ENCODE results near the gene SNRPB2. TPM values are rescaled to one million over a fixed set of nuclear protein-coding genes. Genes with fewer than 3 reads are reported as not detected.

The SNRPB2 gene
- total and polyA plus RNA-seq, 9 of the 15 experiments (the other 6 are each of a cell fraction or from before 2014, with no cell fraction given): 40.0 to 131 (median 89.4) TPM

DNA sequence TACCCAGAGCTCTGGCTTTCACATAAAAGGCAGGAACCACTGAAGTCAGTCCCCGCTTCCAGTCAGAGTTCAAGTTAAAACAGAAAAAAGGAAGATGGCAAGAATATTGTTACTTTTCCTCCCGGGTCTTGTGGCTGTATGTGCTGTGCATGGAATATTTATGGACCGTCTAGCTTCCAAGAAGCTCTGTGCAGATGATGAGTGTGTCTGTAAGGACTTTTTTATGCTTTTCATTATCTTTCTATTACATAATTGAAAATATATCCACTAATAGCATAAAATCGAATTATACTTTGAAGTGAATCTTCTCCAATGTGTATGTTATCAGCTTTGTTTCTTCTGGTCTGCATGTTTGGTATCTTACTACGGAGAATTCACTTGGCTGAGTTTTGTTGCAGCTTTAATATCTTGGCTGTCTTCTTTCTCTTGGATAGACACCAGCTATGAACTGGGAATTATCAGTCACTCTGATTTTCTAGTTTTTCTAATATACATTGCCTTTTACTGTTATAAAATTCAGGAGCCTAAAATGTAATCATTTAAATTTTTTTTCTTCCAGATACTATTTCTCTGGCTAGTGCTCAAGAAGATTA lies 18.6 kb downstream of the SNRPB2 start, which contains the start of gene OTOR:
Gene OTOR (plus strand): TSS at position 51 of the 593 bp plus-strand sequence. CDS start 44 bp downstream, at position 95.
- H3K4me2 ChIP-seq (ENCODE audit: insufficient read depth, low read length): no peak within 1 kb of the TSS
- no peaks in the 10 kb centered on the region for H3K79me2 ChIP-seq (ENCODE audit: control insufficient read depth, insufficient read depth, low read length)
- H3K9ac ChIP-seq (ENCODE audit: insufficient read depth in 1 of 2, low read depth in 2 of 2, low read length in 2 of 2): no peak within 1 kb of the TSS
- intact Hi-C loops (cut with micrococcal nuclease): no loop called here
- BruUV-seq (replicated peaks): no TSS peak
- H3K4me3 ChIP-seq: no peak within 1 kb of the TSS
- no peak for FAIRE-seq
- CTCF ChIA-PET (ENCODE audit: low intra/inter-chr PET ratio): no interaction called here
- H3K9me3 ChIP-seq (replicated peaks; ENCODE audit: control insufficient read depth, insufficient read depth, low read depth, low read length): no peaks in the 10 kb centered on the region
- in situ Hi-C loops (cut with MboI): no loop called here
- no peaks in the 10 kb centered on the region for H3K27me3 ChIP-seq (ENCODE audit: control insufficient read depth in 2 of 2, insufficient read depth in 2 of 2, low read length in 2 of 2)
- H4K20me1 ChIP-seq (replicated peaks; ENCODE audit: control insufficient read depth, insufficient read depth, low read length): no peaks in the 10 kb centered on the region
- ATAC-seq: no peak
- H2AFZ ChIP-seq (ENCODE audit: low read depth, low read length): no peak within 1 kb of the TSS
- no peaks in the 10 kb centered on the region for H3K9me1 ChIP-seq (ENCODE audit: control insufficient read depth, insufficient read depth, low read length)
- H3K4me1 ChIP-seq (replicated peaks in 1 of 2; ENCODE audit: control insufficient read depth in 2 of 2, insufficient read depth in 2 of 2, low read length in 2 of 2): no peaks in the 10 kb centered on the region
- POLR2A ChIA-PET: no interaction called here
- H3K27ac ChIP-seq (ENCODE audit: extremely low read depth, low read depth, low read length): no peak within 1 kb of the TSS
- WGBS (ENCODE audit: insufficient coverage, low coverage, missing lambda C conversion rate): 0% methylated on average over 4 of the region's 5 CpGs
- no peak for DNase-seq (ENCODE audit: extremely low read depth in 1 of 4, low spot score in 3 of 4)
- H3K36me3 ChIP-seq (ENCODE audit: control insufficient read depth, insufficient read depth, low read length): no peaks in the 10 kb centered on the region
- TF ChIP-seq POU5F1 (IDR thresholded peaks at IDR 0.05; ENCODE audit: borderline replicate concordance, low read depth, low read length, partially characterized antibody) (no peak), POLR2G (IDR thresholded peaks at IDR 0.05; ENCODE audit: low read depth, low read length) (no peak), ZNF668 (CRISPR knock-in tag; IDR thresholded peaks at IDR 0.05) (no peak), MTF1 (CRISPR knock-in tag; IDR thresholded peaks at IDR 0.05; ENCODE audit: borderline replicate concordance) (no peak), RNF2 (IDR thresholded peaks at IDR 0.05) (no peak), MXI1 (IDR thresholded peaks at IDR 0.05; ENCODE audit: low read depth, low read length) (no peak), XRCC5 (IDR thresholded peaks at IDR 0.05; ENCODE audit: low read depth, low read length) (no peak), SUPT5H (IDR thresholded peaks at IDR 0.05) (no peak), XRCC3 (IDR thresholded peaks at IDR 0.05) (no peak), MCM7 (IDR thresholded peaks at IDR 0.05) (no peak), ZNF695 (CRISPR knock-in tag; IDR thresholded peaks at IDR 0.05) (no peak), LCOR (CRISPR knock-in tag; IDR thresholded peaks at IDR 0.05) (no peak)
- TF ChIP-seq, protein P1, sequence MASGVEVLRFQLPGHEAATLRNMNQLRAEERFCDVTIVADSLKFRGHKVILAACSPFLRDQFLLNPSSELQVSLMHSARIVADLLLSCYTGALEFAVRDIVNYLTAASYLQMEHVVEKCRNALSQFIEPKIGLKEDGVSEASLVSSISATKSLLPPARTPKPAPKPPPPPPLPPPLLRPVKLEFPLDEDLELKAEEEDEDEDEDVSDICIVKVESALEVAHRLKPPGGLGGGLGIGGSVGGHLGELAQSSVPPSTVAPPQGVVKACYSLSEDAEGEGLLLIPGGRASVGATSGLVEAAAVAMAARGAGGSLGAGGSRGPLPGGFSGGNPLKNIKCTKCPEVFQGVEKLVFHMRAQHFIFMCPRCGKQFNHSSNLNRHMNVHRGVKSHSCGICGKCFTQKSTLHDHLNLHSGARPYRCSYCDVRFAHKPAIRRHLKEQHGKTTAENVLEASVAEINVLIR (CRISPR knock-in tag; IDR thresholded peaks at IDR 0.05): no peak
- TF ChIP-seq, protein P2, sequence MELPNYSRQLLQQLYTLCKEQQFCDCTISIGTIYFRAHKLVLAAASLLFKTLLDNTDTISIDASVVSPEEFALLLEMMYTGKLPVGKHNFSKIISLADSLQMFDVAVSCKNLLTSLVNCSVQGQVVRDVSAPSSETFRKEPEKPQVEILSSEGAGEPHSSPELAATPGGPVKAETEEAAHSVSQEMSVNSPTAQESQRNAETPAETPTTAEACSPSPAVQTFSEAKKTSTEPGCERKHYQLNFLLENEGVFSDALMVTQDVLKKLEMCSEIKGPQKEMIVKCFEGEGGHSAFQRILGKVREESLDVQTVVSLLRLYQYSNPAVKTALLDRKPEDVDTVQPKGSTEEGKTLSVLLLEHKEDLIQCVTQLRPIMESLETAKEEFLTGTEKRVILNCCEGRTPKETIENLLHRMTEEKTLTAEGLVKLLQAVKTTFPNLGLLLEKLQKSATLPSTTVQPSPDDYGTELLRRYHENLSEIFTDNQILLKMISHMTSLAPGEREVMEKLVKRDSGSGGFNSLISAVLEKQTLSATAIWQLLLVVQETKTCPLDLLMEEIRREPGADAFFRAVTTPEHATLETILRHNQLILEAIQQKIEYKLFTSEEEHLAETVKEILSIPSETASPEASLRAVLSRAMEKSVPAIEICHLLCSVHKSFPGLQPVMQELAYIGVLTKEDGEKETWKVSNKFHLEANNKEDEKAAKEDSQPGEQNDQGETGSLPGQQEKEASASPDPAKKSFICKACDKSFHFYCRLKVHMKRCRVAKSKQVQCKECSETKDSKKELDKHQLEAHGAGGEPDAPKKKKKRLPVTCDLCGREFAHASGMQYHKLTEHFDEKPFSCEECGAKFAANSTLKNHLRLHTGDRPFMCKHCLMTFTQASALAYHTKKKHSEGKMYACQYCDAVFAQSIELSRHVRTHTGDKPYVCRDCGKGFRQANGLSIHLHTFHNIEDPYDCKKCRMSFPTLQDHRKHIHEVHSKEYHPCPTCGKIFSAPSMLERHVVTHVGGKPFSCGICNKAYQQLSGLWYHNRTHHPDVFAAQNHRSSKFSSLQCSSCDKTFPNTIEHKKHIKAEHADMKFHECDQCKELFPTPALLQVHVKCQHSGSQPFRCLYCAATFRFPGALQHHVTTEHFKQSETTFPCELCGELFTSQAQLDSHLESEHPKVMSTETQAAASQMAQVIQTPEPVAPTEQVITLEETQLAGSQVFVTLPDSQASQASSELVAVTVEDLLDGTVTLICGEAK (IDR thresholded peaks at IDR 0.05): no peak
- TF ChIP-seq, protein P2 (CRISPR knock-in tag; IDR thresholded peaks at IDR 0.05): no peak

All from K562 (cell line).